LNCaP clone FGC (cell line): ENCODE measurements around the gene IL31.
A peak's percentile ranks its signal among the peaks of the same experiment; 100 is the strongest.

Experiments used
- DNase-seq: peaks from one replicate; pipeline ENCODE4 v3.0.0-alpha.2; 2011; ENCODE audit warnings: low read depth
- H3K4me3 ChIP-seq: 2 replicates; pipeline ENCODE4 v1.5.1; 2011; ENCODE audit warnings: mild to moderate bottlenecking, low read depth, low read length, control low read depth
- TF ChIP-seq, protein P1 (sequence below): IDR thresholded peaks from 2 replicates; pipeline ENCODE4 v1.5.1; 2012; ENCODE audit warnings: mild to moderate bottlenecking; ENCODE audit not compliant: control insufficient read depth, insufficient read depth; ENCODE audit errors: extremely low read depth

IL31 gene

DNA sequence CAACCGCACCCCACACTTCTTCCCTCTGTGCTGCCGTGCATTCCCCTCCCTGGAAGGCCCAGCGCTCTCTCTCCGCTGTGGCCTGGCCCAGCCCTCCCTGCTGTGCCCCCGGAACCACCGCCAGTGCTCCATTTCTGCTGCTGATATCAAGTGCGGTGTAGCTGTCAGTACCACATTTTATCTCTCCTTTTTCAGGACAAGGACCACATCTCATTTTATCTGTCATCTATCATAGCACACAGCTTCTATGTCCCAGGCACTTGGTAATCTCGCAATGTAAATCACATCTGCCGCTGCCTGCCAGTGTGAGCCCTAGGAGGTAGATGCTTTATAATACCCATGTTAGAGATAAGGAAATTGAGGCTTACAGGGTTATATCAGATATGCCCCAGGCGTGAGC, 18.3 kb downstream of the IL31 start:
- TF ChIP-seq, protein P1, sequence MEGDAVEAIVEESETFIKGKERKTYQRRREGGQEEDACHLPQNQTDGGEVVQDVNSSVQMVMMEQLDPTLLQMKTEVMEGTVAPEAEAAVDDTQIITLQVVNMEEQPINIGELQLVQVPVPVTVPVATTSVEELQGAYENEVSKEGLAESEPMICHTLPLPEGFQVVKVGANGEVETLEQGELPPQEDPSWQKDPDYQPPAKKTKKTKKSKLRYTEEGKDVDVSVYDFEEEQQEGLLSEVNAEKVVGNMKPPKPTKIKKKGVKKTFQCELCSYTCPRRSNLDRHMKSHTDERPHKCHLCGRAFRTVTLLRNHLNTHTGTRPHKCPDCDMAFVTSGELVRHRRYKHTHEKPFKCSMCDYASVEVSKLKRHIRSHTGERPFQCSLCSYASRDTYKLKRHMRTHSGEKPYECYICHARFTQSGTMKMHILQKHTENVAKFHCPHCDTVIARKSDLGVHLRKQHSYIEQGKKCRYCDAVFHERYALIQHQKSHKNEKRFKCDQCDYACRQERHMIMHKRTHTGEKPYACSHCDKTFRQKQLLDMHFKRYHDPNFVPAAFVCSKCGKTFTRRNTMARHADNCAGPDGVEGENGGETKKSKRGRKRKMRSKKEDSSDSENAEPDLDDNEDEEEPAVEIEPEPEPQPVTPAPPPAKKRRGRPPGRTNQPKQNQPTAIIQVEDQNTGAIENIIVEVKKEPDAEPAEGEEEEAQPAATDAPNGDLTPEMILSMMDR, result no peak
- H3K4me3 ChIP-seq, result no peak overlapping the region
- DNase-seq, result no peak

DNA sequence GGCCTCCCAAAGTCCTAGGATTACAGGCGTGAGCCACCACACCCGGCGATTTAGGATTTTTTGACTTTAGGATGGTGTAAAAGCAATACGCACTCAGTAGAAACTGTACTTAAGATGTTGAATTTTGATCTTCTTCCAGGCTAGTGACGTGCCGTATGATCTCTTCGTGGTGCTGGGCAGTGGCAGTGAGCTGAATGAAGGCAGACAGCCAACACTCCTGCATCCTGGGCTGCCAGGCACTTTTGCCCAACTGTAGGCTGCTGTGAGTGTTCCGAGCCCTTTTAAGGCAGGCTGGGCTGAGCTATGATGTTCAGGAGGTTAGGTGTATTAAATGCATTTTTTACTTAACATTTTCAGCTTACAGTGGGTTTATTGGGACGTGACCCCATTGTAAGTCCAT, 21.3 kb downstream of the IL31 start:
- TF ChIP-seq, protein P1, result no peak
- no peak overlapping the region for H3K4me3 ChIP-seq

DNA sequence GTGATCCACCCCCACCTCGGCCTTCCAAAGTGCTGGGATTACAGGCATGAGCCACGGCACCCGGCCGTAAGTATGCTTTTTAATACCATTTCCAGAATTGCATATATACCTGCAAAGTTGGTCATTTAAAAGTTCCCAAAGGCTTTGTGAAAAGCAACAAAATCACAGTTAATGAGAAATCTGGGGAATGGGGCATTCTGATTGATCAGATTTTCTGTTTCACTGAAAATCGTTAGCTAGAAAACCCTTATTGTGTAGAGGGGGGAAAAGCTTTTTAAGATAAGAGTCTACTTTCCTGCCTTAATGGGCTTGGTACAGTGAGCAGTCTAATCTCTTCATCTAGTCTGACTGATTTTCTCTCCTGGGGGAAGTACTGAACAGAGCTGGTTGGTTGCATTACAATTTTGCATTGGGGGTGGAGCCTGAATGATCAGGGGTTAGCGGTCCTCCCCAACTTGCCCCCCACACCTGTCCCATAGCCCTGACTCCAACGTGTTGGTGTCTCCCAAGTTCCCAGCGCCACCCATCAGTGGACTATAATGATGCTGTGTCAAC, 23.8 kb downstream of the IL31 start:
- TF ChIP-seq, protein P1, result no peak
- H3K4me3 ChIP-seq, result no peak overlapping the region
- DNase-seq, result no peak

More for the DNA sequence above, 21.3 kb downstream of the IL31 start:
- no peak for DNase-seq

DNA sequence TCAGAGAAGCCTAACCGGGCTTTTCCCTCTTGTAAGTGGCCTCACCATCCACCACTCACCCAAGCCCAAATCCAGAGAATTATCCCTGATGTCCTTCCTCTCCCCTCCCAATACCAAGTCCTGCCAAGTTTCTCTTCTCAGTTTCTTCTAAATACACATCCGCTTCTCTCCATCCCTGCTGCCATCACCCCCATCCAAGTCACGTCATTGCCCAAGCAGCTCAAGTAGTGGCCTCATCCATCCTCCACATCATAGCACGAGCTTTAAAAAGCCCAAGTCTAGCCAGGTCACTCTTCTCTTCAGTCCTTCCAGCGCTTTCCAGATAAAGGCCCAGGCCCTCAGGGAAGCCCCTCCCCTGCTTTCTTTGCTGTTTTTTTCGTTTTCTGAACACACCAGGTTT, 25.4 kb downstream of the IL31 start:
- TF ChIP-seq, protein P1, result 0 out of 2 replicates have a peak, but pooled peaks have one; percentile 0
- no peak overlapping the region for H3K4me3 ChIP-seq
- DNase-seq, result no peak

DNA sequence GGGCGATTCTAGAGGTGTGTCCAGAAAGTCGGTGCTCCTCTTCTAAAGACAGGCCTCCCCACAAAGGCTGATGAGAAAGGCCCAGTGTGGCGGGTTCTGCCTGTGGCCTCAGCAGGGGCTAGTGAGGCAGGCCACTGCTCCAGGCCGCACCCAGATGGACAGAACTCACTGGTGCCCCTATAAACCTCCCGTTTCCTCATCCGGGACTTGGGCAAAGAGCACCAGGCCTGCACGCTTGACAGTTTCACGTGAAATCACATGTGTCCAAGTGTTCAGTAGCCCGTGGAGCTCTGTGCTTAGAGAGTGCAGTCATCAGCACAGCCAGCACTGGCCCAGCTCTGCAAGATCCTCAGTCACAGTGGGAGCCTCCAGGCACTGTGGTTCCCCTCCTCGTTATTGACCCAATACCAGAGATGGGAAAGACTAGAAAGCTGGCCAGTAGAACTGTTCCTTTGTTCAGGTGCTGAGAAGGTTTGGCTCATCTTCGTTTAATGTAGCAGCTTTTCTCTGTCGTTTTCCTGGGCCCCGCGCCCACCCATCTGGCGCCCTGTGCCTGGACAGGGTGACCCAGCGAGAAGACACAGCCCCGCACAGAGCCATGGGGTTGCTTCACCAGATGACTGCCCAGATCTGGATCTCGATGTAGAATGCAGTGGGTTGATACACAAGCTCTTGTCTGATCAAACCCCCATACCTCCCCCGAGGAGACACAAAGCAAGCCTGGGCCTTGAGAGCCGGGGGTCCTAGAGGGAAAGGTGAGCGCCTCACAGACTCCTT, 26.3 kb downstream of the IL31 start:
- TF ChIP-seq, protein P1, result no peak
- no peak overlapping the region for H3K4me3 ChIP-seq
- DNase-seq, result no peak

DNA sequence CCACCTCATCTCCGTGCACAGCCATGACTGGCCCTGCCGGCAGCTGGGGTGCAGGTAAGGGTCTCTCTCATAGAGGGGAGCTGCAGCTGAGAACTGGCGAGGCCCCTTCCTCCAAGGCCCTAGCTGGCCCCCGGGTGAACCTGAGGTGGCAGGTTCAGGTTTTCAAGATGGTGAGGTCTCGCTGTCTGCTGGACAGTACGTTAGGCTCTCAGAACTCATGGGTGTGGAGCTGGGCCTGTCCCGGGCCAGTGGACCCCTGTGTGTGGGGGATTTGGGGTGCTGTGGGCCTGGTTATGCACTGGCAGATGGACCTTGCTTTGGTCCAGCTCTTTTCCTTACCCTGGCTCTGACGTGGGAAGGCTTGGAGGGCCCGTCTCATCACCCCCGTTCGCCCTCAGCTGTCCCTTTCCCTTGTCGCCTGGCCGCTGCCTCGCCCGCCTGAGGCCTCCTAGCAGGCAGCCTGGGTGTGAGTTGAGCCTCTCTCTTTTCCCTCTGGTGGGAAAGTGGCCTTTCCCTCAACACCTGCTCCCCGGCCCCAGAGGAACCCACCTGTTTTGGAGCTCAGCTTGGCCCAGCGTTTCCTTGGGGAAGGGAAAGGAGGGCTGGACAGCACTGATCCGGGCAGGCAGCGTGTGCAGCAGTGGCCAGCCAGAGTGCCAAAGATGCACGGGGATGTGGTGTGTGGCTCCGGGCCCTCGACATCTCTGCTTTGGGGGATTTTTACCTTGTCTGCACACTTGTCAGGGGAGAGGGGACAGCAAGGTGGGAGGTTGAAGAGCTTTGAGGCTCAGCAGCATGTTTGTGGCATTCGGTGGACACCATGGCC, 28.3 kb downstream of the IL31 start:
- no peak for DNase-seq
- TF ChIP-seq, protein P1, result no peak
- no peak overlapping the region for H3K4me3 ChIP-seq
